ENCODE results near the gene KCTD4.

The KCTD4 gene

DNA sequence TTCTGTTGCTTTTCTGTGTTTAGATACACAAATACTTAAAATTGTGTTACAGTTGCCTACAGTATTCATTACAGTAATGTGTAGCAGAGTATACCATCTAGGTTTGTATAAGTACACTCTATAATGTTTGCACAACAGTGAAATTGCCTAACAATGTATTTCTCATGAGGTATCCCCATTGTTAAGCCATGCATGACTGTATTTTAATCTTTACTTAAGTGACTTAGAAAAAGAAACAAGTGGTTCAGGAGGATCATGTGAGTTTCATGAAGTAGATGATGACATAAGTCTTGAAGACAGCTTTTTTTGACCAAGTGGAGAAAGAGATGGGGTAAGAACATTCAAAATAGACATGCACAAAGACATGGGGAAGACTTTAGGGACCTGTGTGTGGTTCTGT, 8.4 kb upstream of the KCTD4 start:
- Histone ChIP-seq H3K27me3 (replicated peaks; ENCODE audit: insufficient read depth, low read length) (no peaks in the 10 kb centered on the region), H3F3A (ENCODE audit: insufficient read depth, low read length) (no peaks in the 10 kb centered on the region), H4K20me1 (ENCODE audit: insufficient read depth, low read length) (no peaks in the 10 kb centered on the region), H3K4me1 (ENCODE audit: low read length) (peaks cover 13% of the 10 kb centered on the region), H3K9ac (ENCODE audit: low read length) (no peak overlapping the region), H3K79me2 (ENCODE audit: low read length) (no peaks in the 10 kb centered on the region; the same call in 1 of the 2 replicates), H3K9me3 (replicated peaks; ENCODE audit: insufficient read depth, low read length) (no peaks in the 10 kb centered on the region), H3K4me2 (ENCODE audit: low read depth, low read length) (no peak overlapping the region), H3K36me3 (replicated peaks; ENCODE audit: insufficient read depth, low read length) (no peaks in the 10 kb centered on the region), H3K4me3 (ENCODE audit: low read length) (no peak overlapping the region), H3K27ac (ENCODE audit: low read length) (no peak overlapping the region), H3K9me2 (replicated peaks; ENCODE audit: insufficient read depth, low read length) (no peaks in the 10 kb centered on the region), H2AFZ (ENCODE audit: low read length) (no peak overlapping the region)
- TF ChIP-seq, protein P1, sequence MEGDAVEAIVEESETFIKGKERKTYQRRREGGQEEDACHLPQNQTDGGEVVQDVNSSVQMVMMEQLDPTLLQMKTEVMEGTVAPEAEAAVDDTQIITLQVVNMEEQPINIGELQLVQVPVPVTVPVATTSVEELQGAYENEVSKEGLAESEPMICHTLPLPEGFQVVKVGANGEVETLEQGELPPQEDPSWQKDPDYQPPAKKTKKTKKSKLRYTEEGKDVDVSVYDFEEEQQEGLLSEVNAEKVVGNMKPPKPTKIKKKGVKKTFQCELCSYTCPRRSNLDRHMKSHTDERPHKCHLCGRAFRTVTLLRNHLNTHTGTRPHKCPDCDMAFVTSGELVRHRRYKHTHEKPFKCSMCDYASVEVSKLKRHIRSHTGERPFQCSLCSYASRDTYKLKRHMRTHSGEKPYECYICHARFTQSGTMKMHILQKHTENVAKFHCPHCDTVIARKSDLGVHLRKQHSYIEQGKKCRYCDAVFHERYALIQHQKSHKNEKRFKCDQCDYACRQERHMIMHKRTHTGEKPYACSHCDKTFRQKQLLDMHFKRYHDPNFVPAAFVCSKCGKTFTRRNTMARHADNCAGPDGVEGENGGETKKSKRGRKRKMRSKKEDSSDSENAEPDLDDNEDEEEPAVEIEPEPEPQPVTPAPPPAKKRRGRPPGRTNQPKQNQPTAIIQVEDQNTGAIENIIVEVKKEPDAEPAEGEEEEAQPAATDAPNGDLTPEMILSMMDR (IDR thresholded peaks at IDR 0.05; ENCODE audit: low read length), result no peak
- TF ChIP-seq EZH2 (optimal IDR thresholded peaks at IDR 0.05; ENCODE audit: low read depth, low read length) (no peak), EZH2phosphoT487 (IDR thresholded peaks at IDR 0.05; ENCODE audit: low read length) (no peak)
- DNase-seq, result no peak

DNA sequence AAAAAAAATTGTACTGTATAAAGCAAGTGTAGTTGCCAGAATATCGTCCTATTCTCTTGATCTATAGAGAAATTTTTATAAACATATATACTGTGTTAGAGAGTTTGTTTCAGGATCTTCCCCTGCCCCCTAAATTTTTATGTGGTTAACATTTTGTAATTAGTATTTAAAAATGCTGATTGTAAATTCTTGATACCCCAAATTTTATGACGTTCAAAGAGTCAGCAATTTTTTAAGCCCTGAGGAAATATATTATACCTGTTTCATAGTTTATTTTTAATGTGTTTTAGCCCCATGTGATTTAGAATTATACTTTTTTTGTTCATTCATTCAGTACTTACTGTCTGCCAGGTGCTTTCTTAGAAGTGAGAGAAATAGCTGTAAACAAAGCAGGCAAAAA, 7.3 kb upstream of the KCTD4 start:
- Histone ChIP-seq H3K27ac (ENCODE audit: low read length) (no peak overlapping the region), H3K9me3 (replicated peaks; ENCODE audit: insufficient read depth, low read length) (no peaks in the 10 kb centered on the region), H4K20me1 (ENCODE audit: insufficient read depth, low read length) (no peaks in the 10 kb centered on the region), H2AFZ (ENCODE audit: low read length) (no peak overlapping the region), H3K9ac (ENCODE audit: low read length) (no peak overlapping the region), H3K4me2 (ENCODE audit: low read depth, low read length) (no peak overlapping the region), H3K36me3 (replicated peaks; ENCODE audit: insufficient read depth, low read length) (no peaks in the 10 kb centered on the region), H3K4me3 (ENCODE audit: low read length) (no peak overlapping the region), H3K79me2 (ENCODE audit: low read length) (no peaks in the 10 kb centered on the region; the same call in 1 of the 2 replicates), H3K4me1 (ENCODE audit: low read length) (peaks cover 13% of the 10 kb centered on the region), H3K27me3 (replicated peaks; ENCODE audit: insufficient read depth, low read length) (no peaks in the 10 kb centered on the region), H3K9me2 (replicated peaks; ENCODE audit: insufficient read depth, low read length) (no peaks in the 10 kb centered on the region), H3F3A (ENCODE audit: insufficient read depth, low read length) (peaks cover 7% of the 10 kb centered on the region)
- no peak for TF ChIP-seq EZH2phosphoT487 (IDR thresholded peaks at IDR 0.05; ENCODE audit: low read length)
- TF ChIP-seq EZH2 (optimal IDR thresholded peaks at IDR 0.05; ENCODE audit: low read depth, low read length), result no peak
- TF ChIP-seq, protein P1 (IDR thresholded peaks at IDR 0.05; ENCODE audit: low read length), result no peak
- DNase-seq, result no peak

DNA sequence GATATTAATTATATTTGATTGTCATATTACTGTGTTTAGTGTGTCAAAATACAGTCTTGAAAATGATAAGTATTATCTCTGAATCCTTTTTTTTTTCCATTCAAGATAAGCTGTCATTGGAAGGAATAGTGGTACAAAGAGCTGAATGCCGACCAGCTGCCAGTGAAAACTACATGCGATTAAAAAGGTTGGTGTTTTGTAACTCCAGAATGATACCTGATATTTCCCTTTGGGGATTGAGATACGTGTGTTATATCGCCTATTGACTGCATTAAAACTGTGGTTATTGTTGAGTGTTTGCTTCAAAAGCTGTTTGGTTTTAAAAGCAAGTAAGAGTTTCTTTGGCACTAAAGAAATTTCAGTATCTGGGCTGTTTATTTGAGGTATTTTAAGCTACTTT, 6.5 kb upstream of the KCTD4 start:
- H4K20me1 ChIP-seq (ENCODE audit: insufficient read depth, low read length), result no peaks in the 10 kb centered on the region
- peaks cover 10% of the 10 kb centered on the region for H3F3A ChIP-seq (ENCODE audit: insufficient read depth, low read length)
- H3K27ac ChIP-seq (ENCODE audit: low read length), result no peak overlapping the region
- no peak overlapping the region for H3K9ac ChIP-seq (ENCODE audit: low read length)
- TF ChIP-seq EZH2 (optimal IDR thresholded peaks at IDR 0.05; ENCODE audit: low read depth, low read length) (no peak), EZH2phosphoT487 (IDR thresholded peaks at IDR 0.05; ENCODE audit: low read length) (no peak)
- TF ChIP-seq, protein P1 (IDR thresholded peaks at IDR 0.05; ENCODE audit: low read length), result no peak
- H3K4me2 ChIP-seq (ENCODE audit: low read depth, low read length), result no peak overlapping the region
- H3K4me1 ChIP-seq (ENCODE audit: low read length), result peaks cover 13% of the 10 kb centered on the region
- no peaks in the 10 kb centered on the region; the same call in 1 of the 2 replicates for H3K79me2 ChIP-seq (ENCODE audit: low read length)
- no peak for DNase-seq
- no peak overlapping the region for H2AFZ ChIP-seq (ENCODE audit: low read length)
- no peak overlapping the region for H3K4me3 ChIP-seq (ENCODE audit: low read length)
- H3K27me3 ChIP-seq (replicated peaks; ENCODE audit: insufficient read depth, low read length), result no peaks in the 10 kb centered on the region
- H3K9me2 ChIP-seq (replicated peaks; ENCODE audit: insufficient read depth, low read length), result no peaks in the 10 kb centered on the region
- H3K36me3 ChIP-seq (replicated peaks; ENCODE audit: insufficient read depth, low read length), result no peaks in the 10 kb centered on the region
- H3K9me3 ChIP-seq (replicated peaks; ENCODE audit: insufficient read depth, low read length), result no peaks in the 10 kb centered on the region

Measured in MM.1S (cell line).